Measurements from ENCODE around the gene FRAS1. TPM values are rescaled to one million over a fixed set of nuclear protein-coding genes. Genes with fewer than 3 reads are reported as not detected.
"Not testable (repeated sequence)": the region's sequence is repeated elsewhere in the genome, so short reads cannot be mapped to it uniquely, and the experiment has no call there.

The FRAS1 gene
- total RNA-seq, 1 experiment from 2014 or later, result 2.2 TPM

GRCh38 chr4:78312989-78313753 is 256.0 kb downstream of the FRAS1 start:
- no peak for DNase-seq (ENCODE audit: extremely low read depth, low read depth)

DNA sequence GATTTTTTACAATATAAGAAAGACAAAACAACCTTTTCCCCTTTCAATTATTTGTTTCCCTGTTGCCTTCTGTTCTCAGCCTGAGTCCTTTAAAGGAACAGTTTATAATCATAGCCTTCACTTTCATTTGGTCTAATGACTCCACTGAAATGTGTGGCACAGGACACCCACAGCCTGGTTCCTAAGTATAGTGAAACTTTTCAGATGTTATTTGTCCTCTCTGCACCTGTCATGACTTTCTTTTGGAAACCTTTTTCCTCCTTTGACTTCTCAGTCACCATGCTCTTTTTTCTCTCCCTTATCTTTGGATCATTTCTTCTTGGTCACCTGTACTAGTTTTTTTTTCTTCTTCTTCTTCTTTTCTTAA is 256.6 kb downstream of the FRAS1 start:
- DNase-seq (ENCODE audit: extremely low read depth, low read depth), result no peak

GRCh38 chr4:78318126-78318525 is 261.0 kb downstream of the FRAS1 start:
- DNase-seq (ENCODE audit: extremely low read depth, low read depth), result no peak

DNA sequence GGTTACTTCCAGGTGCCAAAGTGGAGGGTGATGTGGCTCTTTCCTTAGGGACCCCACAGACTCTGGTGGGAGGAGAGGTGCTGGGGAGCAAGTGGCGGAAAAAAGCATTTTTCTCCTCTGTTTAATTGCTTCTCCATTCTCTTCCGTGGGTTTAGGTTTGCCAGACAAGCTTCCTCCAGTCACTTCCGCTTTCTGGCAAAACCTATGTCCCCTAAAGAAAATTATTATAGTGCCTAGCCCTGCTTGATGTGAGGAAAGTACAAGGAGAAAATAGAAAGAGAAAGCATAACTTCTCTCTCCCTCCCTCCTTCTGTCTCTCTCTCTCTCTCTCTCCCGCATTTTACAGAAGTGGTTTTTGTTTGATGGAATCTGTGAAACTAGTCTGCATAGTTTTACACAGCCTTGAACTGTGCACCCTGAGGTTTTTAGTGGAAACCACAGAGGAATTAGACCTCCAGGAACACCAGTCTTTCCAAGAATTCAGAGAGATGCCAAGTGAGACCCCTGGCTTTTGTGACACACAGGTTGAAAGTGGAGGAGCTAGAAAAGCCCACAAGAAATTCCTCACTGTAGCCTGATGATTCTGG is 263.3 kb downstream of the FRAS1 start:
- no peak for DNase-seq (ENCODE audit: extremely low read depth, low read depth)

- no peak for DNase-seq (ENCODE audit: extremely low read depth, low read depth)
Measured at GRCh38 chr4:78322032-78322431, 264.9 kb downstream of the FRAS1 start.

DNA sequence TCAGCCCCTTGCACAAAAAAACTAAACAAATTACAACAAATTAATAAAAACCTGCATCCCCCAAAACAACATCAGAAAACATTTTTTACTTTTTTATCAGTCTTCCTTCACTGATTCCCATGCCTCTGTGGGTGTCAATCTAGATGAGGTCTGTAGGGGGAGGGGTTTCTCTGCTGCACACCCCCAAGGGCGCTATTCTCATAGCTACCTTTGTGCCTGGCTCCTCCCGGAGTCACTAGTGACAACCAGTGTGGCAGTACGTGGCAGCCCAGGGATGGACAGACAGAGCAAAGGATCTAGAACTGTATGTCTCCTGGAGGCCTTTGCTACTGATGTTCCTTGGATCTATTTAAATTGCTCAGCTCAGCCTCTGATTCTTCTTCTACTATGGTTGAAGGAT is 266.3 kb downstream of the FRAS1 start:
- no peak for DNase-seq (ENCODE audit: extremely low read depth, low read depth)

DNA sequence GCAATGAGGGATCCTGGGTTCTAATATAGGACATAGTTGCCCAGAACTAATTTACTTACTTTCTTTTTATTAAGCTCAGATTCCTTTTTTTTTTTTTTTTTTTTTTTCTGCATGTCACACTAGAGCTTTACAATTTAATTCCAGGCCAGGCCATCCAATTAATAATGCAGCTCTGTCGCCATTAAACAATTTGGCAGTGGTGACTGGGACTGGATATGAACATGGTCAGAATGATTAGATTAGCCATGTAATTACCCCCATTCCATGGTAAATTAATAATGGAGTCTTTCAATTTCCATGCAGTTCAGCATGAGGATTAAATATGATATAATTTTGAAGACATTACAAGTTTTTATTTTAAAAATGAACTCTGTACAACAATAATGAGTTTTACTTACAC is 267.5 kb downstream of the FRAS1 start:
- DNase-seq (ENCODE audit: extremely low read depth, low read depth), result no peak

DNA sequence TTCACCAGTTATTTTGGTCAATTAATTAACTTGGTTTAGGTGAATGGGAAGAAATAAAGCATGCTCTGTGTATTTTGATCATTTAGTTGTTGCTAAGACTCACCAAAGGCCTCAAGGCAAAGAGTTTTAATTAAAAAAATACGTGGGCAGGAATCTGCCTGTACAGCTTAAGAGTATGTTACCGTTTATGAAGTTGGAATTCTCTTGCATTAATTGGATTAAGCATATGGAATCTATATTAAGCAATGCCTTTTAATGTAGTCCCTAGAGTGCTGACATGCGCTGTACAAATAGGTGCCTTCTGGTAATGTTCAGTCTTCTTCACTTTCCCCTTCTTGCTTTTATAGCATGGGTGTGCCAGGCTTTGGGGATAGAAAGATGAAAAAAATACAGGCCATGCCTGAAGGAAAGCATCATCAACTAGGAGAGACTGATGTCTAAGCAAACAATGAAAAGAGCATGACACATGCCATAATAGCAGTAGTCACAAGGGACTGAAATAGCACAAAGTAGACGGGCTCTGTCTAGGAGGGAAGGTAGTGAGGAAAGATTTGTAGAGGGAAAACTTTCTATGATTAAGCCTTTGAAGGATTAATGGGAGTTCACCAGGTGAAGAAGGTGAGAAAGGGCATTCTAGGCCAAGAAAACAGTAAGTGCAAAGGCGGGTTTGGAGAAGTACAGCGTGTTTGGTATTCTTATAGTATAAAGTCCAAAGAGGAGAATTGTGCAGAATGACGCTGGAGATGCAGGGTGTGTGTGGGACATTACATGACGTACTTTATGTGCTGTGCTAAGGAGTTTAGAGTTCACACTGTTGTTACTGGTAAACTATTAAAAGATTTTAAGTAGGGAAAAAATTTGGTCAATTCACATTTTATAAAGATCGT is 268.4 kb downstream of the FRAS1 start:
- DNase-seq (ENCODE audit: extremely low read depth, low read depth), result no peak

DNA sequence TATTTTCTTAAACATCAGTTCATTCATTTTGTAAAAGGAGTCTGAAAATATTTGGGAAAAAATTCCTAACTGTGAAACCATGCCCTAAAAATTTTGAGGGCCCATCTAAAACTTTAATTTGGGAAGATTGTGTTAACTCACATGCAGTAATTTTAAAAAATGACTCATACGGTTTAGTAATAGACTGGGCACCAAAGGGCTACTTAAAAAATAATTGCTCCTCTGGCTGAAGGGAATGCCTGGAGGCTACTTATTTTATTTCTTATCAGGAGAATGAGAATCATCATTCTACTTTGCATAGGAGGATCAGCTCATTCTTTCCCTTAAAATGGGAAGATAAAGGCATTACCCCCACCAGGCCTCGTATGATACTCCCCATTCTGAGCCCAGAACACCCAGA is 271.5 kb downstream of the FRAS1 start:
- DNase-seq (ENCODE audit: extremely low read depth, low read depth), result not testable (repeated sequence)

- no peak for DNase-seq (ENCODE audit: extremely low read depth, low read depth)
Measured at GRCh38 chr4:78331186-78331585, 274.1 kb downstream of the FRAS1 start.

DNA sequence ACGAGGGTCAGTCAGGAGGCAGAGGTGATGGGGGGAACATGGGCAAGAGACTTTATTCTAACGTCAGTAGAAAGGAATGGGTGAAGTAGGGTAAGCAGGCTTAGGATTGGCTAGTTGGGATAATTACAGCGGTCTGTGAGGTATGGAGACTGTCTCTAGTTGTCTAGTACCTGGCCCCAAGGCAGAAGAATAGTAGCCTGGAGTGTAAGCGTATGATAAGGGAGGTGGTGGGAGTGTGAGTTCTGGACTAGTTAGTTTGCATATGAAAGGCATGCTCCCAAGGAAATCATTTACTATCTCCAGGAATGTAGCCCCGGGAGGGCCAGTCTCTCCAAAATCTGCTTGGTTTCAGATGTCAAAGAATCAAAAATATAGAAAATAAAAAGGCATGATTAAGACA is 274.8 kb downstream of the FRAS1 start:
- DNase-seq (ENCODE audit: extremely low read depth, low read depth), result no peak

- no peak for DNase-seq (ENCODE audit: extremely low read depth, low read depth)
Measured at GRCh38 chr4:78332976-78333375, 275.9 kb downstream of the FRAS1 start.

DNA sequence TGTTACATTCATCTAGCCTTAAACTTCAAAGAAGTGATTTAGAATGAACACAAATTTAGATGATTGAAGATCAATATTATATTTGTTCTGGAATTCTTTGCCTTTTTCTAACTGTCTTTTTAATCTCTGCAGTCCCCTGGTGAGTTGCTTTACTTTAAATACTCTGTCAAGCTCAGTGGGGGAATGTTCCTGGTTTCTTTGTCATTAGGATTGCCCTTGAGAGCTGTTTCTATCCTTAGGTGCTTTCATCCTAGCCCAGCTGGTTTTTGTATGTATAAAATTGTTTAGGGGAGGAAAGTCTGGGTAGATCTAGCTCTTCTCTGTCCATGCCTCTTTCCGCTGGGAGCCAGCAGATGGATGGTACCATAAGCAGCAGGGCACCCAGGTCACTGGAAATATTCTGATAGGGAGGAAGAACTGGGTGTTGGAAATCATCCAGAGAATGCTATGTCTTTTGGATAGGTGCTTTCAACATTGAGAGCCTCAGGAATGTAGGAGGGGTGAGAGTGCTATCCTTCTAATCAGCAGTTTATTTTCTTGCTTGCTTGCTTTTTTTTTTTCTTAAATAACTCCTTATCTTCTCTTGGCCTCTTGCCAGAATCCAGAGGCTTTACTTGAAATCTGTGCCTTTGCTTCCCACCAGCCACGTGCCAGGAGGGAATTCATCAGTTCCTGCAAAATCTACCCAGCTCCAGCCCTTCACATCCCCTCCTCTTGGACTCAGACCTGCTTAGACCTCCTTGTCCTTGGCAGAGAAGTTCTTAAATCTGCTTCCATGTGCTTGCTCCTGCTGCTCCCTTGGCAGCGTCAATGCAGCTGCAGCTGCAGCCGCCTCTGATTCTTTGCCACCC is 279.2 kb downstream of the FRAS1 start:
- no peak for DNase-seq (ENCODE audit: extremely low read depth, low read depth)

DNA sequence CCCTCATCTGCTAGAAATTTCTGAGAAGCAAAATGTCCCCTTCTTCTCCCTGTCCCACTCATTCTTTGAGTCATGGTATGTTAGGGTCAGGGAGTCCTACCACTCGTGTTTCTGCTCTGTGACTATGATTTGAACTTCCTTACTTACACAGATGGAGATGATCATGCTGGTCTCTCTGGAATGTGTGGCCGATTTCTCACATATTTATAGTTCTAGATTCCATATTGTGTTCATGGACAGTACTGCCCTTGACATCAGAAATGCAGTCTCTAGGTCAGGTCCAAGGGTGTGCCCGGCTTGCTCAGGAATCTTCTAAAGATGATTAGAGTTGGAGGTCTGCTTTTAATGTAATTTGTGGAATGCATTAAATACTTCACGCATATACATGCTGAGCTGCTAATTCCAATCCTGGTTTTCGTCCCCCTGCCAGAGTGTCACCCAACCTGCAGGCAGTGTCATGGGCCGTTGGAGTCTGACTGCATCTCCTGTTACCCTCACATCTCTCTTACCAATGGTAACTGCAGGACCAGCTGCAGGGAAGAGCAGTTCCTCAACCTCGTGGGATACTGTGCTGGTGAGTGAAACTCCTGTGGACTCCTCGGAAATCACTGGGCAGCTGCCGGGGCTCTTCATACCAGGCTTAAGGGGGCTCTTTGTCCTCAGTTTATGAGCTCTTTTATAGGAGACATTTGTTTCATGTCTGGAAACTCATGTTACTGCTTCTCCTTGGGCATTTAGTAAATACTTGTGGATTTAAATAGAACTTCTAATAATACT is 280.3 kb downstream of the FRAS1 start:
- no peak for DNase-seq (ENCODE audit: extremely low read depth, low read depth)

DNA sequence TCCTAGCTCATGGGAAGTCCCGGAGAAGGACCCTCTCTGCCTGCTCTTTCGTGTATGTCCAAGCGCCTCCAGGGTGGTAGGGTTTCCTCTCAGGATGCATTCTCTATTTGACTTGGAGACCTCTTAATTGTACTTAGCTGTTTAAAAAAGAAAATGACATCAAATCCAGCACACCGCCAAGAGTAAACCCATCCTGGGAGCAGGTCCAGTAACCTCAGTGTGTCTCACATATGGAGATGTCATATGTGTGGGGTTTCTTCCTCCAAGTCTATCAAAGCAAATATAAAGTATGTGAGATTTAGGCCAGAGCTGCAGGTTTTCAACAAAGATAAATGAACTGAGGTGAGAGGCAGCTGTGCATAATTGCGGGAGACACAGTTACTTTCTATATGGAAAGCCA is 285.0 kb downstream of the FRAS1 start:
- no peak for DNase-seq (ENCODE audit: extremely low read depth, low read depth)

GRCh38 chr4:78343682-78344081 is 286.6 kb downstream of the FRAS1 start:
- no peak for DNase-seq (ENCODE audit: extremely low read depth, low read depth)

DNA sequence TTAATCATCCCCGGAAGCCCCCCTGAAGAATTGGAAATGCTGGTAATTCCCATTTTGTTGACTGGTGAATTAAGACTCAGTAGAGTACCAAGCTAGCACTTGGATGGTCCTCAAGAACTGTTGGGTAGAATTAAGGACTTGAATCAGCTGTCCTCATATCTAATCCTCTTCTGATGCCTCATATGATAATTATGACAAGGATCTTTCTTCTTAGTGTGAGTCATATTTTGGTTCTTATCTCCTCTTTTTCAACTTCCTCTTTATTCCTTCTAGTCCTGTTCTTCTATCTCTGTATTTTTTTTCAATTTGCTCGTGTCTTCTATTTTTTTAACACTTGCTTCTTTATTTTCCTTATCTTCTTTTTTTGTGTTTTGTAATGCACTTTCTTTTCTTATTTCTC is 288.1 kb downstream of the FRAS1 start:
- no peak for DNase-seq (ENCODE audit: extremely low read depth, low read depth)

GRCh38 chr4:78346222-78346621 is 289.1 kb downstream of the FRAS1 start:
- no peak for DNase-seq (ENCODE audit: extremely low read depth, low read depth)

GRCh38 chr4:78347527-78347926 is 290.4 kb downstream of the FRAS1 start:
- DNase-seq (ENCODE audit: extremely low read depth, low read depth), result no peak

DNA sequence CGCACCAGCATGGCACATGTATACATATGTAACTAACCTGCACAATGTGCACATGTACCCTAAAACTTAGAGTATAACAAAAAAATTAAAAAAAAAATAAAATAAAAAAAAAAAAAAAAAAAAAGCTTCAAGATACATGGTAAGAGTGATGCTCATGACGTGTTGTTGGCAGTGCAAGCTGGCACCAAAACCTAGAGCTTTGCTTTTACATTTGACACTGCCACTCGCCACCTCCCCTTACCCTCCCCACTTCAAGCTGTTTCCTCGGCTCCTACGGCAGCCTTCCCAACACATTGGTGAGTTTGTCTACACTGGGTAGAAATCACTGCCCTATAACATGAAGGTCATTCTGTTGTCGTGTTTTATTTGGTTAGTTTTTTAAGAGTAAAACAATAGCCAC is 296.8 kb downstream of the FRAS1 start:
- DNase-seq (ENCODE audit: extremely low read depth, low read depth), result no peak

All from NCI-H460 (cell line).